ENCODE measurements around the gene COQ8B.
"Not testable (repeated sequence)": the region's sequence is repeated elsewhere in the genome, so short reads cannot be mapped to it uniquely, and the experiment has no call there.

Gene COQ8B

DNA sequence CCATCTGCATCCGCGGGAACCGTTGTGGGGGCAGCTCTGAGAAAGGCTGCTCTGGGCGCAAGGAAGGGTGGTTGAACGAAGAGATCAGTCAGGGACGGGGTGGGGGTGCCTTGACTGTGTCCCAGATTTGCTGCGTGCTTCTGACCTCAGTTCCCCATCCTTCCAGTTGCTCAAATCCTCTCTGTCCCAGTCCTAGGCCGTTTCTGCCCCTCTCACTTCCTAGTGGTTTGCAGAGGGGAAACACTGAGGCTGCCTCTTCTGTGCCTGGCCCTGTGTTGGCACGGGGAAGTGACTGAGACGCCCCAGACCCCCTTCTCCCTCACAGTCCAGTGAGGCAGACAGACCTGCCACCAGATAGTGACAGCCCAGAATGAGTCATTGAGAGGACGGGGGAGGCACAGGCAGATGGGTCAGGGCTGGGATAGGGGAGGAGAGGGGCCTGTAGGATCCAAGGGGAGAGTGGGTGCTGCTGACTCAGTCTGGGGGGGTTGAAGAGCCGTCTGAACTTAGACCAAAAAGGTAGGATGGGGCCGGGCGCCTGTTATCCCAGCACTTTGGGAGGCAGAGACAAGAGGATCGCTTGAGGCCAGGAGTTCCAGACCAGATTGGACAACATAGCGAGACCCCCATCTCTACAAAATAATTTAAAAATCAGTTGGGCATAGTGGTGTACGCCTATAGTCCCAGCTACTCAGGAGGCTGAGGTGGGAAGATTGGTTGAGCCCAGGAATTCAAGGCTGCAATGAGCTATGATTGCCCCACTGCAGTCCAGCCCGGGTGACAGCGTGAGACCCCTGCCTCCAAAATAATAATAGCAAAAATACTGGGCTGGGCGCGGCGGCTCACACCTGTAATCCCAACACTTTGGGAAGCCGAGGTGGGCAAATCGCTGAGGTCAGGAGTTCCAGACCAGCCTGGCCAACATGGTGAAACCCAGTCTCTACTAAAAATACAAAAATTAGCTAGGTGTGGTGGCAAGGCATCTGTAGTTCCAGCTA is 52.7 kb downstream of the COQ8B start:
- no peak for DNase-seq

DNA sequence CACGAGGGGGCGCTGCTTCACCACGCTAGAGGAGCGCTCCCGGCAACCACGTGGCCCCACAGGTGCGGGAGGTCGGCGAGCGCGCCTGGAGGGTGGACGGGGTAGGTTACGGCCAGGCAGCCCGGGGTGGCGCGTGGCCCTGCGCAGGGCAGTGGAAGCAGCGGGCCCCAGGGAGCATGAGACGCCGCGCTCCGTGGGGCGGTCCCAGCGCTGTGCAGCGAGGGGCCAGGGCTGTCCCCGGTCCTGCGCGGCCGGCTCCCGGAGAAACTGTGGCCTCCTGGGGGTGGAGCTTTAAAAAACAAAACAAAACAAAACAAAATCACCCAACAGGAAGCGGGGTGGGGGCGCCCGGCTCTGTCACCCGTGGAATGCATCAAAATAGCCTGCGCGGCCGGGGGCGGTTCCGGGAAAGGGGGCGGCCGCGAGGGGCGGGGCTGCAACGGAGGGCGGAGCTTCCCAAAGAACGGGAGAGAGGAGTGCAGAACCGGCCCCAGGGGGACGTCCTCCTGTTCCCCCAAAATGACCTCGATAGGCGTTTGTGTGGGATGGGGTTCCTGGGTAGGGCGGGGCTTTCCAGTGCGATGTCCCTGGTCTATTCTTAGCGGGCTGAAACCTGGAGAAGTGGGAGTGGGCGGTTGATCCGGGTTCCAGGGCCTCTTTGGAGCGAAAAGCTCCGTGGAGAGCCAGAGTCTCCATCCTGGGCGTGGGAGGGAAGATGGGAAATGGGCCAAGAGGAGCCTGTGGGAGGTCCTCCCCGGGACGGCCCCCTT is 53.6 kb downstream of the COQ8B start:
- peak; percentile 81 for DNase-seq

DNA sequence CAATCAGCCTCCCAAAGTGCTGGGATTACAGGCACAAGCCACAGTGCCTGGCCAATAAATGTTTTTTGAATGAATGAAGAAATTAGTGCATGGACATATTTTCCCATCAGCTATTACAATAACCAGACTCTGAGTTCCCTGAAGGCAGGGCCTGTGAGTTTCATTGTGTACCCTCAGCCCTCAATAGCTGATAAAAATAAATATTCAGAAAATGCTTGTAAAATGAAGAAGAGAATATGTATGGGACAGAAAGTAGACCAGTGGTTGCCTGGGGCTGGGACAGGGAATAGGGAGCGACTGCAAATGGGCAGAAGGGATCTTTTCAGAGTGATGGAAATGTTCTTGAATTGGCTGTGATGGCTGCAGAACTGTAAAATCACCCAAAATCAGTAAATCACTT is 55.1 kb downstream of the COQ8B start:
- no peak for DNase-seq

DNA sequence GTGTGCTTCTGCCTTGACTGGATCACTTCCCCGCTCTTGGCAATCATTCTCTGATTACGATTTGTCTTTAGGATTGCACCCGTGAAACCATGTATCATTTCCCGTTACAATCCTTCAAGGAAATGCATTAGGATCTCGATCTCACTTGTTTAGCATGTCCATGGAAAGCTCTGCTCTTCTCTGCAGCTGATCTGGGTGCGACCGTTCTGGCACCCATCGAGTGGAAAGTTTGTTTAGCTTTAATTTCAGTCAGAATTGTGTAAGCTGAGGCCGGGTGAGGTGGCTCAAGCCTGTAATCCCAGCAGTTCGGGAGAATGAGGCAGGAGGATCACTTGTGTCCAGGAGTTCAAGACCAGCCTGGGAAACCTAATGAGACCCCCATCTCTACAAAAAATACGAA is 57.1 kb downstream of the COQ8B start:
- DNase-seq: no peak

DNA sequence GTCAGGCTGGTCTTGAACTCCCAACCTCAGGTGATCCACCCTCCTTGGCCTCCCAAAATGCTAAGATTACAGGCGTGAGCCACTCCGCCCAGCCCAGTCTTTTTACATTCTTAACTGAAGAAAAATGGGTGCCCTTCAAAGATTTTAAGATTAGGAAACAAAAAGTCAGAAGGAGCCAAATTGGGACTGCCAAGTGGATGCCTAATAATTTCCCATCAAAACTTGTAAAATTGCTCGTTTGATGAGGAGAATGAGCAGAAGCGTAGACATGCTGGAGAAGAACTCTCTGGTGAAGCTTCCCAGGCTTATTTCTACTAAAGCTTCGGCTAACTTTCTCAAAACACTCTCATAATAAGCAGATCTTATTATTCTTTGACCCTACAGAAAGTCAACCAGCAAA is 57.6 kb downstream of the COQ8B start:
- DNase-seq: no peak

DNA sequence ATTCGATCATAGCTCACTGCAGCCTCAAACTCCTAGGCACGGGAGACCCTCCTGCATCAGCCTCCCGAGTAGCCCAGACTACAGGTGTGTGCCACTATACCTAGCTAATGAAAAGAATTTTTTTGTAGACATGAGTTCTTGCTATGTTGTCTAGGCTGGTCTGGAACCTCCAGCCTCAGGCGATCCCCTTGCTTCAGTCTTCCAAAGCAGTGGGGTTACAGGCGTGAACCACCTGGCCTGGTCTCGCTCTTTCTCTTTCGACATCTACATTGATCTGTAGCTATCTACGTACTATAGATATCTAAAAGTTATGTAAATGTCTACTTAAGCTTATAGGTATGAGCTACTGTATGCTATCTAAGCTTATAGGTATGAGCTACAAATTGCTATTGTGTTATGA is 58.7 kb downstream of the COQ8B start:
- no peak for DNase-seq

DNA sequence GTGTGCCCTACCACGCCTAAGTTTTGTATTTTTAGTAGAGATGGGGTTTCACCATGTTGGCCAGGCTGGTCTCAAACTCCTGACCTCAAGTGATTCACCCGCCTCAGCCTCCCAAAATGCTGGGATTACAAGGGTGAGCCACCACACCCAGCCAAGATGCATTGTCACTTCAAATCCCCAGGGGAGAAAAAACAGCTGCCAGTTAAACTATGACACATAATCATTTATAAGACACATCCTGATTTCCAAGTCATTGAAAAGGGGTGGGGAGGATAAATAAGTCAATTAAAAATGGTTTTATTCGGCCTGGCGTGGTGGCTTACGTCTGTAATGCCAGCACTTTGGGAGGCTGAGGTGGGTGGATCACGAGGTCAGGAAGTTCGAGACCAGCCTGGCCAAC is 61.0 kb downstream of the COQ8B start:
- DNase-seq: not testable (repeated sequence)

DNA sequence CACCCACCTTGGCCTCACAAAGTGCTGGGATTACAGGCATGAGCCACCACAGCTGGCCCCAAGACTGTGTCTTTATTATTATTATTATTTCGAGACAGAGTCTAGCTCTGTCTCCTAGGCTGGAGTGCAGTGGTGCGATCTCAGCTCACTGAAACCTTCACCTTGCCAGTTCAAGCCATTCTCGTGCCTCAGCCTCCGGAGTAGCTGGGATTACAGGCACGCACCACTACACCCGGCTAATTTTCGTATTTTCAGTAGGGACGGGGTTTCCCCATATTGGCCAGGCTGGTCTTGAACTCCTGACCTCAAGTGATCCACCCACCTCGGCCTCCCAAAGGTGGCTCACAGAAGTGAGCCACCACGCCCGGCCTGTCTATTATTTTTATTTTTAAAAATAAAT is 64.4 kb downstream of the COQ8B start:
- not testable (repeated sequence) for DNase-seq

DNA sequence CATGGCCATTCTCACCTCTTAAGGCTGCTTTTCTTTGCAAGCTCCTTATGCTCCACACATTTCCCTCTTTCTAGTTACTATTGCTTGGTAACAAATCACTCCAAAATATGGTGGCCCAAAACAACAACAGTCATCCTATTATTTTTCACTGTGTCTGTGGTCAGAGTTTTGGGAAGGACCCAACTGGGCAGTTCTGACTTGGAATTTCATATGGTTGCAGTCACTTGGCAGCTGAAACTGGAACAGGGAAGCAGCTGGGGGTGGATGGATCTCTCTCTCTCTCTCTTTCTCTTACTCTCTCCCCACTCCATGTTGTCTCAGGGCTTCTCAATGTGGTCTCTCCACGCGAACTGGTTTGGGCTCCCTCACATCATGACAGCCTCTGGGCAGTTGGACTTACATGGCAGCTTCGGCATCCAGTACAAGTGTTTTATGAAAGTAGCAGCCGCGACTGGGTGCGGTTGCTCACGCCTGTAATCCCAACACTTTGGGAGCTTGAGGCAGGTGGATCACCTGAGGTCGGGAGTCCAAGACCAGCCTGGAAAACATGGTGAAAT is 65.9 kb downstream of the COQ8B start:
- no peak for DNase-seq

DNA sequence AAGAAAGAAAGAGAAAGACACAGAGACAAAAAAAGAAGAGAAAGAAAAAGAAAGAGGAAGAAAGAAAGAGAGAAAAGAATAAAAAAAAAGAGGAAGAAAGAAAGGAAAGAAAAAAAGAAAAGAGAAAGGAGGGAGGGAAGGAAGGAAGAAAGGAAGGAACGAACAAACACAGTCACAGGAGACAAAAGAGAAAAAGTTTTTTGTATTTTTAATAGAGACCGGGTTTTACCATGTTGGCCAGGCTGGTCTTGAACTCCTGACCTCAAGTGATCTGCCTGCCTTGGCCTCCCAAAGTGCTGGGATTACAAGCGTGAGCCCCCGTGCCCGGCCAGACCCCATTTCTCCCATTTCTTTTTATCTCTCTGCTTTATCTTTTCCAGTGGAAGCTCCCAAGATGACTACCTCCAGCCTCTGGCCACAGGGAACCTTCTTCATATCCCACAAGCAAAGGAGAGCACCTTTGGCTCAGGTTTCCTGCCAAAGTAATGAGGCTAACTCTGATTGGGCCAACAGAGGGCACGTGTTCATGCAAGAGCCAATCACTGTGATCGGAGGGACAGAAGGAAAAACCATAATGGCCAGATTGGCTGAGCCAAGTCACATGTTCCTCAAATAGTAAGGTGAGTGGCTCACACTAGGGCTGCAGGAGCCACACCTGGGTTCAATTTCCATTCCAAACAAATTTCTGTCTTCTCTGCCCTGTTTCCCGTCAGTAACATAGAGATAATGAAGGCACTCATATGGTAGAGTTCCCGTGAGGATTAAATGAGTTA is 66.6 kb downstream of the COQ8B start:
- not testable (repeated sequence) for DNase-seq

DNA sequence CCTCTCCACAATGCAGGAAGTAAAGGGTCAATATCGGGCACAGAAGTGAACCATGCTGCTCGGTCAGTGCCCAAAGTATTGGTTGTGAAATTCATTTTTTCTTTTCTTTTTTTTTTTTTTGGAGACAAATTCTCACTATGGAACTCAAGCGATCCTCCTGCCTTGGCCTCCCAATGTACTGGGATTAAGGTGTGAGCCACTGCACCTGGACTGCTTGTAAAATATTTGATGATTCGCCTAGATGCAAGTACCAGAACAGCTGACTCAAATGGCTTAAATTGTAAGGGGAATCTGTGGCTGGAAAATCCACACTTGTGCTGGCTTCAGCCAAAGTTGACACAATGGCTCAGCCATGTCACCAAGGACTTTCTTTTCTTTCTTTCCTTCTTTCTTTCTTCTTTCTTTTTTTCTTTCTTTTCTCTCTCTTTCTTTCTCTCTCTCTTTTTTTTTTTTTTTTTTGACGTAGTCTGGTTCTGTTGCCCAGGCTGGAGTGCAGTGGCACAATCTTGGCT is 69.9 kb downstream of the COQ8B start:
- DNase-seq: no peak

DNA sequence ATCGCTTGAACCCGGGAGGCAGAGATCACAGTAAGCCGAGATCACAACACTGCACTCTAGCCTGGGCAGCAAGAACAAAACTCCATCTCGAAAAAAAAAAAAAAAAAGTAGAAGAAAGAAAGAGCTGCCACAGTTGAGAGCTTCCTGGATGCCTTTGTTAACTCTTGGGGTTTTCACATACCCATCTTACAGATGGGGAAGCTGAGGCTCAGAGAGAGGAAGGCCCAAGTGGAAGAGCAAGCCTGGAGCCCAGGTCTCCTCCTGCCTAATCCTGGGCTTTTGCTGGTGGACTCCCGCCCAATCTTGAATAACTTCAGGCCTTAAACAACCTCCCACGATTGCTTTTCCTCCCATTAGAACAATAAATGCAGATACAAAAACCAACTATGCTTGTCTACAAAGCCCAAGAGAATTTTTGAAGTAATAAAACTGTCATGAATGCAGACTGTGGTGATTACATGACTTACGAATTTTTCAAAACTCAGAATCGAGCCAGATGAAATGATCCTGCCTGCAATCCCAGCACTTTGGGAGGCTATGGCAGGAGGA is 73.9 kb downstream of the COQ8B start:
- no peak for DNase-seq

DNA sequence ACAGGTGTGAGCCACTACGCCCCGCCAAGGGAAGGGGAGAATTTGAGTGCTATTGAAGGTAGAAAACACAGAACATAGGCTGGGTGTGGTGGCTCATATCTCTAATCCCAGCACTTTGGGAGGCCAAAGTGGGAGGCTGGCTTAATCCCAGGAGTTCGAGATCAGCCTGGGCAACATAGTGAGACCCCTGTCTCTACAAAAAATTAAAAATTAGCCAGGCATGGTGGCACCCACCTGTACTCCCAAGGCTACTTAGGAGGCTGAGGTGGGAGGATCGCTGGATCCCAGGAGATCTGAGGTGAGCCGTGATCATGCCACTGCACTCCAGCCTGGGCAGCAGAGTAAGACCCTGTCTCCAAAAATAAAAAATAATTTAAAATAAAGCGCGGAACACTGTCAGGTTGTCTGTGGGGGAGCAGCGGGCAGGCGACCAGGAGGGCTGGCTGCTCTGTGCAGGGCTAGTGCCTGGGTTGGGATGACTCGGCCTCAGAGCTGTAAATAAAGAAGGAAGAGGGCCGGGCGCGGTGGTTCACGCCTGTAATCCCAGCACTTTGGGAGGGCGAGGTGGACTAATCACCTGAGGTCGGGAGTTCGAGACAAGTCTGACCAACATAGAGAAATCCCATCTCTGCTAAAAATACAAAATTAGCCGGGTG is 74.5 kb downstream of the COQ8B start:
- DNase-seq: no peak
